Measurements from ENCODE around the gene ROCK2. TPM values are rescaled to one million over a fixed set of nuclear protein-coding genes. Genes with fewer than 3 reads are reported as not detected.
"Not testable (repeated sequence)": the region's sequence is repeated elsewhere in the genome, so short reads cannot be mapped to it uniquely, and the experiment has no call there.

ROCK2 gene
- total RNA-seq, 1 donor from 2014 or later: 63.5 TPM

- no peak for DNase-seq
- no peaks in the 10 kb centered on the region for H3K36me3 ChIP-seq
- H3K9me3 ChIP-seq: no peaks in the 10 kb centered on the region
- H3K27me3 ChIP-seq: no peaks in the 10 kb centered on the region
- no peak for ATAC-seq
- no peak overlapping the region for H3K4me3 ChIP-seq
- intact Hi-C loops (cut with DNase I): loop anchor here (10.0 kb wide), 1 partner anchor 179 kb away; no protein-coding TSS in a partner anchor
- no peaks in the 10 kb centered on the region for H3K4me1 ChIP-seq
- no peak for TF ChIP-seq CTCF (IDR thresholded peaks at IDR 0.05)
- H3K27ac ChIP-seq: no peak overlapping the region
Measured at GRCh38 chr2:11235583-11235982, 108.9 kb downstream of the ROCK2 start.

GRCh38 chr2:11234309-11234708 lies 110.1 kb downstream of the ROCK2 start:
- peak; percentile 37 for ATAC-seq
- no peak for DNase-seq

GRCh38 chr2:11231193-11231592 lies 113.2 kb downstream of the ROCK2 start:
- ATAC-seq, H3K27ac ChIP-seq, H3K27me3 ChIP-seq, DNase-seq, H3K4me3 ChIP-seq, H3K36me3 ChIP-seq, H3K9me3 ChIP-seq, H3K4me1 ChIP-seq: not testable (repeated sequence)
- intact Hi-C loops (cut with DNase I): loop anchor here (10.0 kb wide), 1 partner anchor 184 kb away; no protein-coding TSS in a partner anchor

More at GRCh38 chr2:11234309-11234708, 110.1 kb downstream of the ROCK2 start:
- H3K9me3 ChIP-seq: no peaks in the 10 kb centered on the region
- no peaks in the 10 kb centered on the region for H3K4me1 ChIP-seq
- H3K36me3 ChIP-seq: no peaks in the 10 kb centered on the region
- no peaks in the 10 kb centered on the region for H3K27me3 ChIP-seq
- TF ChIP-seq CTCF (IDR thresholded peaks at IDR 0.05): peak; percentile 57
- no peak overlapping the region for H3K4me3 ChIP-seq
- H3K27ac ChIP-seq: no peak overlapping the region
- intact Hi-C loops (cut with DNase I): loop anchor here (10.0 kb wide), 1 partner anchor 180 kb away; no protein-coding TSS in a partner anchor

DNA sequence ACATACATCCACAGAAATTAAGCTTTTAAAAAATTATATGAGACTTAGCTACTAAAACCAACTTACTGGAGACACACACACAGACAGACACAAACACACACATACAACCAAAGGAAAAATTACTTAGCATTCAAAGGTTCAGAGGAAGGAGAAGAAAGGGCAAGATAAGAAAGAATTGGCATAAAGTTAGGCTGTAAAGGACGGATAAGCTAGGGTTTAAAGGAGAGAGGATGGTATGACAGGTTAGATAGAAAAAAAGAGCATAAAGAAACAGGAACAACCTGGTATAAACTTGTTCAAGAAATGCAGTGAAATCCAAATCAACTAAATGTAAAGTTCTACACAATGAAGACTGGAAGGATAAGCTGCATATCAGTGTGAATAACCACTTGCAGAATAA lies 115.7 kb downstream of the ROCK2 start:
- Histone ChIP-seq H3K27ac (no peak overlapping the region), H3K36me3 (peaks cover 14% of the 10 kb centered on the region), H3K4me3 (no peak overlapping the region), H3K27me3 (no peaks in the 10 kb centered on the region), H3K9me3 (no peaks in the 10 kb centered on the region), H3K4me1 (no peaks in the 10 kb centered on the region)
- ATAC-seq (no peak), DNase-seq (no peak)
- TF ChIP-seq CTCF (IDR thresholded peaks at IDR 0.05): no peak
- intact Hi-C loops (cut with DNase I): no loop called here

- no peaks in the 10 kb centered on the region for H3K9me3 ChIP-seq
- ATAC-seq: no peak
- no peaks in the 10 kb centered on the region for H3K4me1 ChIP-seq
- no peak overlapping the region for H3K4me3 ChIP-seq
- H3K36me3 ChIP-seq: peaks cover 20% of the 10 kb centered on the region
- no peak for DNase-seq
- intact Hi-C loops (cut with DNase I): no loop called here
- H3K27ac ChIP-seq: no peak overlapping the region
- TF ChIP-seq CTCF (IDR thresholded peaks at IDR 0.05): no peak
- no peaks in the 10 kb centered on the region for H3K27me3 ChIP-seq
Measured at GRCh38 chr2:11227595-11227994, 116.8 kb downstream of the ROCK2 start.

GRCh38 chr2:11224887-11225286 lies 119.5 kb downstream of the ROCK2 start:
- no peak overlapping the region for H3K27ac ChIP-seq

More at GRCh38 chr2:11224887-11225286, 119.5 kb downstream of the ROCK2 start:
- H3K4me3 ChIP-seq: no peak overlapping the region
- H3K9me3 ChIP-seq: no peaks in the 10 kb centered on the region
- ATAC-seq (peak; percentile 61), DNase-seq (no peak)
- H3K4me1 ChIP-seq: no peaks in the 10 kb centered on the region
- intact Hi-C loops (cut with DNase I): no loop called here
- H3K36me3 ChIP-seq: peaks cover 38% of the 10 kb centered on the region
- TF ChIP-seq CTCF (IDR thresholded peaks at IDR 0.05): no peak
- no peaks in the 10 kb centered on the region for H3K27me3 ChIP-seq
